K562 (cell line): ENCODE results near the gene GNAT2. TPM values are rescaled to one million over a fixed set of nuclear protein-coding genes. Genes with fewer than 3 reads are reported as not detected.

ENCODE experiments used
- ATAC-seq: fragments of 200-7000 bp; cut with Tn5 transposase; 3 replicates; pipeline ENCODE4 v1.9.1; 2020; ENCODE audit warnings: moderate library complexity
- BruUV-seq: library from RNA; stranded (reverse); fragments of 400-500 nt; replicated peaks from 2 replicates; lab custom pipeline; 2021; lab: Mats Ljungman, UMichigan
- CTCF ChIA-PET: fragments of 300-600 bp; formaldehyde crosslinking; extraction: SDS; loops from one replicate; lab custom pipeline; 2021; ENCODE audit warnings: low intra/inter-chr PET ratio; lab: Yijun Ruan, JAX
- POLR2A ChIA-PET: fragments of 300-600, 350-650 bp; sonication (Branson Sonifier 250); formaldehyde crosslinking; extraction: SDS; loops from one replicate; lab custom pipeline; 2021; ENCODE audit warnings: antibody characterized with exemption, inconsistent platforms; lab: Yijun Ruan, JAX
- DNase-seq, 4 experiments: peaks; one replicate each; pipeline versions ENCODE4 v3.0.0 to v3.0.0-alpha.2; 2011 to 2018; ENCODE audit warnings: low spot score in 3 of 4, mixed read lengths in 3 of 4; ENCODE audit errors: extremely low read depth in 1 of 4
- FAIRE-seq: peaks from 2 replicates; lab custom pipeline; 2011; peaks lifted over from hg19 to GRCh38; lab: Jason Lieb, UNC
- H2AFZ ChIP-seq: 2 replicates; pipeline ENCODE4 v1.6.0; 2011; ENCODE audit warnings: low read depth, low read length, control low read depth, inconsistent platforms
- H3K27ac ChIP-seq: fragments of 200-600 bp; 3 replicates; pipeline ENCODE4 v1.8.0; 2011; ENCODE audit warnings: low read depth, mild to moderate bottlenecking, control low read depth, inconsistent platforms, low read length, moderate library complexity, mixed read lengths; ENCODE audit errors: extremely low read depth
- H3K27me3 ChIP-seq, 2 experiments: fragments of 300-600 bp in 1 of 2; 2 replicates in 1 of 2; 3 replicates in 1 of 2; pipeline versions ENCODE4 v1.6.0 to v1.8.0; 2011; ENCODE audit warnings: inconsistent platforms in 2 of 2, low read length in 2 of 2, mild to moderate bottlenecking in 1 of 2, mixed read lengths in 1 of 2, moderate library complexity in 1 of 2; ENCODE audit not compliant: control insufficient read depth in 2 of 2, insufficient read depth in 2 of 2
- H3K36me3 ChIP-seq: fragments of 300-600 bp; 3 replicates; pipeline ENCODE4 v1.8.0; 2011; ENCODE audit warnings: mild to moderate bottlenecking, low read length, inconsistent platforms; ENCODE audit not compliant: control insufficient read depth, insufficient read depth
- H3K4me1 ChIP-seq, 2 experiments: fragments of 200-600 bp in 1 of 2; replicated peaks in 1 of 2; 2 replicates in 1 of 2; 3 replicates in 1 of 2; pipeline versions ENCODE4 v1.5.1 to v1.8.0; 2011; ENCODE audit warnings: inconsistent platforms in 2 of 2, low read length in 2 of 2, mild to moderate bottlenecking in 1 of 2, mixed read lengths in 1 of 2, moderate library complexity in 1 of 2; ENCODE audit not compliant: control insufficient read depth in 2 of 2, insufficient read depth in 2 of 2
- H3K4me2 ChIP-seq: 2 replicates; pipeline ENCODE4 v1.6.1; 2011; ENCODE audit warnings: low read length, control low read depth, inconsistent platforms, mixed read lengths; ENCODE audit not compliant: insufficient read depth
- H3K4me3 ChIP-seq: fragments of 200-600 bp; sonication (generic), shearing (Covaris generic); 2 replicates; pipeline ENCODE4 v1.5.1; 2016; ENCODE audit warnings: control low read depth, inconsistent platforms
- H3K79me2 ChIP-seq: fragments of 200-600 bp; 3 replicates; pipeline ENCODE4 v1.8.0; 2011; ENCODE audit warnings: low read length, inconsistent platforms; ENCODE audit not compliant: control insufficient read depth, insufficient read depth
- H3K9ac ChIP-seq, 2 experiments: 2 replicates each; pipeline versions ENCODE4 v1.6.0 to v1.6.1; 2011; ENCODE audit warnings: low read depth in 2 of 2, low read length in 2 of 2, control low read depth in 1 of 2, inconsistent platforms in 1 of 2, mild to moderate bottlenecking in 1 of 2, mixed read lengths in 1 of 2; ENCODE audit not compliant: insufficient read depth in 1 of 2
- H3K9me1 ChIP-seq: one replicate; pipeline ENCODE4 v1.6.0; 2011; ENCODE audit warnings: inconsistent platforms, mild to moderate bottlenecking, low read length, moderate library complexity; ENCODE audit not compliant: control insufficient read depth, insufficient read depth
- H3K9me3 ChIP-seq: replicated peaks from 2 replicates; pipeline ENCODE4 v1.5.1; 2011; ENCODE audit warnings: low read depth, low read length, inconsistent platforms; ENCODE audit not compliant: control insufficient read depth, insufficient read depth
- H4K20me1 ChIP-seq: replicated peaks from 2 replicates; pipeline ENCODE4 v1.6.1; 2011; ENCODE audit warnings: low read length, inconsistent platforms, mixed read lengths; ENCODE audit not compliant: control insufficient read depth, insufficient read depth
- BRF1 ChIP-seq: IDR thresholded peaks from 3 replicates; pipeline ENCODE4 v1.6.1; 2011; ENCODE audit warnings: borderline replicate concordance, mild to moderate bottlenecking; ENCODE audit not compliant: insufficient read length; ENCODE audit errors: extremely low read depth
- CEBPG ChIP-seq, 3 experiments: fragments of 200-800 bp in 1 of 3; sonication (Bioruptor generic) in 1 of 3; sonication (generic) in 1 of 3; formaldehyde crosslinking in 1 of 3; IDR thresholded peaks in 2 of 3; conservative IDR thresholded peaks in 1 of 3; 2 replicates each; pipeline versions ENCODE4 v1.6.1 to v1.8.0; 2016 to 2022; ENCODE audit warnings: missing compliant biosample characterization in 2 of 3, missing genetic modification characterization in 2 of 3, mild to moderate bottlenecking in 1 of 3, missing genetic modification reagents in 1 of 3
- E2F4 ChIP-seq: sonication (generic); formaldehyde crosslinking; IDR thresholded peaks from 2 replicates; pipeline ENCODE4 v1.8.0; 2022; ENCODE audit warnings: mild to moderate bottlenecking, low read depth, missing genetic modification reagents
- ESRRA ChIP-seq: fragments of 450-650 bp; IDR thresholded peaks from 2 replicates; pipeline ENCODE4 v1.6.1; 2014; ENCODE audit warnings: low read depth, mild to moderate bottlenecking, moderate library complexity, borderline replicate concordance
- ESRRB ChIP-seq: fragments of 250-450 bp; sonication (Bioruptor Pico); IDR thresholded peaks from 2 replicates; pipeline ENCODE4 v1.5.0; 2020; ENCODE audit warnings: mild to moderate bottlenecking, moderate library complexity, borderline replicate concordance
- HNRNPL ChIP-seq: fragments of 200-400 bp; formaldehyde crosslinking; IDR thresholded peaks from 2 replicates; pipeline ENCODE4 v1.6.1; 2017; ENCODE audit warnings: low read depth, mild to moderate bottlenecking, low read length
- L3MBTL2 ChIP-seq: fragments of 450-650 bp; IDR thresholded peaks from 2 replicates; pipeline ENCODE4 v1.6.1; 2016; ENCODE audit warnings: mild to moderate bottlenecking, moderate library complexity
- NEUROD1 ChIP-seq: fragments of 150-350 bp; IDR thresholded peaks from 2 replicates; pipeline ENCODE4 v1.6.1; 2014; ENCODE audit warnings: borderline replicate concordance, low read length, low read depth; ENCODE audit not compliant: partially characterized antibody
- RBM22 ChIP-seq: fragments of 200-400 bp; formaldehyde crosslinking; IDR thresholded peaks from 2 replicates; pipeline ENCODE4 v1.6.1; 2018; ENCODE audit warnings: low read length, low read depth; ENCODE audit not compliant: poor library complexity, severe bottlenecking
- RHOXF2B ChIP-seq: fragments of 250-450 bp; sonication (Bioruptor Pico); conservative IDR thresholded peaks from 2 replicates; pipeline ENCODE4 v1.5.1; 2021
- SETDB1 ChIP-seq: IDR thresholded peaks from one replicate; pipeline ENCODE4 v1.6.1; 2012; ENCODE audit warnings: low read length, control low read depth, inconsistent platforms
- SREBF2 ChIP-seq: sonication (generic); formaldehyde crosslinking; IDR thresholded peaks from 2 replicates; pipeline ENCODE4 v1.4.0; 2020; ENCODE audit warnings: mild to moderate bottlenecking, missing genetic modification reagents
- YBX1 ChIP-seq: fragments of 450-650 bp; IDR thresholded peaks from 2 replicates; pipeline ENCODE4 v1.7.1; 2016; ENCODE audit warnings: mild to moderate bottlenecking
- ZNF263 ChIP-seq: sonication (generic); formaldehyde crosslinking; IDR thresholded peaks from 2 replicates; pipeline ENCODE4 v1.8.0; 2022; ENCODE audit warnings: mild to moderate bottlenecking, missing genetic modification reagents, borderline replicate concordance
- ZNF354B ChIP-seq: fragments of 250-450 bp; sonication (Bioruptor Pico); IDR thresholded peaks from 2 replicates; pipeline ENCODE4 v1.4.0; 2020
- ZNF384 ChIP-seq: IDR thresholded peaks from 2 replicates; pipeline ENCODE4 v1.6.1; 2012; ENCODE audit warnings: low read depth, low read length, improper control_type of control experiment
- ZNF785 ChIP-seq: fragments of 250-450 bp; sonication (Bioruptor Pico); IDR thresholded peaks from 2 replicates; pipeline ENCODE4 v1.4.0; 2020; ENCODE audit warnings: mild to moderate bottlenecking
- WGBS: fragments of 100-300 bp; shearing (Covaris generic); methylation state at CpG from one replicate; pipeline ENCODE4 v1.1.6; 2016; ENCODE audit warnings: low coverage, mixed read lengths; ENCODE audit not compliant: insufficient coverage; ENCODE audit errors: missing lambda C conversion rate; 5-methylcytosine and 5-hydroxymethylcytosine counted together
- in situ Hi-C: fragments of 300-500 bp; cut with MboI; formaldehyde crosslinking; loops from 4 replicates; pipeline ENCODE4 v1.15.0; 2018; ENCODE audit warnings: inconsistent platforms, mixed read lengths
- intact Hi-C: fragments of 100-400 bp; cut with micrococcal nuclease; formaldehyde crosslinking; loops from 2 replicates; pipeline ENCODE4 v1.14.2; 2022
- polyA plus RNA-seq, 8 experiments: library from polyadenylated mRNA; depleted of rRNA in 4 of 8; stranded (reverse) in 5 of 8; unstranded in 3 of 8; fragments of >200 nt; fragmentation: Nextera tagmentation in 2 of 8; fragmentation: Illumina TruSeq in 1 of 8; extraction: Ambion mirVana in 2 of 8; extraction: Trizol in 1 of 8; gene quantifications; 2 replicates each; pipeline versions ENCODE4 v1.2.1 to v1.2.3, GENCODE V29; 2011 to 2014; ENCODE audit warnings: inconsistent platforms in 1 of 8, missing spikeins in 1 of 8
- total RNA-seq, 7 experiments: library from RNA; depleted of rRNA in 6 of 7; stranded (reverse); fragments of >200 nt in 6 of 7; fragmentation: Illumina TruSeq in 2 of 7; extraction: Trizol in 2 of 7; gene quantifications; 2 replicates each; pipeline versions ENCODE4 v1.2.1 to v1.2.3, GENCODE V29; 2011 to 2021; ENCODE audit warnings: low replicate concordance in 1 of 7
- TF ChIP-seq, protein P1 (sequence below): fragments of 250-450 bp; sonication (Bioruptor Pico); IDR thresholded peaks from 2 replicates; pipeline ENCODE4 v1.9.0; 2021; ENCODE audit warnings: mild to moderate bottlenecking

The GNAT2 gene
- total and polyA plus RNA-seq, 9 of the 15 experiments (the other 6 are each of a cell fraction or from before 2014, with no cell fraction given): 0.06 to 0.52 (median 0.24) TPM; not detected in 1

GRCh38 chr1:109659997-109660690 lies 40.7 kb upstream of the GNAT2 start:
- 43% methylated on average over 5 of the region's 5 CpGs for WGBS
- no peak overlapping the region; a peak in 1 of 4 replicates for H3K9ac ChIP-seq
- ATAC-seq (no peak), FAIRE-seq (no peak), DNase-seq (no peak)
- CTCF ChIA-PET: no interaction called here
- no peaks in the 10 kb centered on the region for H4K20me1 ChIP-seq
- H3K27me3 ChIP-seq: no peaks in the 10 kb centered on the region
- no peaks in the 10 kb centered on the region for H3K9me1 ChIP-seq
- BruUV-seq: no TSS peak
- POLR2A ChIA-PET: interaction anchor here (0.5 kb wide), 1 partner anchor 375 kb away, joined by 3 read pairs; no protein-coding TSS in a partner anchor
- in situ Hi-C loops: no loop called here
- H3K4me2 ChIP-seq: no peak overlapping the region
- no peak overlapping the region for H3K4me3 ChIP-seq
- H3K9me3 ChIP-seq: no peaks in the 10 kb centered on the region
- H3K79me2 ChIP-seq: 0 out of 3 replicates have a peak, but pooled peaks cover 2% of the 10 kb centered on the region
- no peak overlapping the region for H3K27ac ChIP-seq
- peaks cover 14% of the 10 kb centered on the region; the same call in 2 of the 3 replicates for H3K36me3 ChIP-seq
- no peak overlapping the region for H2AFZ ChIP-seq
- peaks cover 0 to 22% of the 10 kb centered on the region in 2 experiments; a peak in 4 of 5 replicates for H3K4me1 ChIP-seq
- intact Hi-C loops: no loop called here
- no peak for TF ChIP-seq SETDB1
- no peak for TF ChIP-seq ZNF785 (CRISPR knock-in tag)
- no peak for TF ChIP-seq RHOXF2B (CRISPR knock-in tag)
- TF ChIP-seq BRF1: no peak
- TF ChIP-seq ZNF384: no peak
- TF ChIP-seq ZNF263 (CRISPR knock-in tag): no peak
- TF ChIP-seq RBM22: no peak
- TF ChIP-seq HNRNPL: no peak
- TF ChIP-seq L3MBTL2: no peak
- TF ChIP-seq SREBF2 (CRISPR knock-in tag): no peak
- no peak for TF ChIP-seq E2F4 (CRISPR knock-in tag)
- no peak for TF ChIP-seq CEBPG (CRISPR knock-in tag; IDR thresholded peaks at IDR 0.05)
- no peak for TF ChIP-seq CEBPG (tag; conservative IDR thresholded peaks at IDR 0.05 in 1 of 2, IDR thresholded peaks at IDR 0.05 in 1 of 2)
- TF ChIP-seq ESRRB: no peak
- TF ChIP-seq YBX1: no peak
- TF ChIP-seq ZNF354B (CRISPR knock-in tag): no peak
- no peak for TF ChIP-seq ESRRA
- TF ChIP-seq NEUROD1: no peak
- TF ChIP-seq, protein P1, sequence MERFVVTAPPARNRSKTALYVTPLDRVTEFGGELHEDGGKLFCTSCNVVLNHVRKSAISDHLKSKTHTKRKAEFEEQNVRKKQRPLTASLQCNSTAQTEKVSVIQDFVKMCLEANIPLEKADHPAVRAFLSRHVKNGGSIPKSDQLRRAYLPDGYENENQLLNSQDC: no peak
